H1 (cell line): ENCODE results near the gene HMCN1.

ENCODE experiments used
- CBX5 ChIP-seq: fragments of 300-800, 300-1000 bp; sonication (generic); IDR thresholded peaks from 2 replicates; pipeline ENCODE4 v1.7.1; 2016; ENCODE audit warnings: antibody characterized with exemption, low read length, low read depth
- CREB1 ChIP-seq: IDR thresholded peaks from 2 replicates; pipeline ENCODE4 v1.6.1; 2012; ENCODE audit warnings: inconsistent platforms
- EP300 ChIP-seq, 2 experiments: IDR thresholded peaks; 1 replicate in 1 of 2; 2 replicates in 1 of 2; pipeline ENCODE4 v1.6.1; 2011 to 2012; ENCODE audit warnings: low read depth in 2 of 2, low read length in 2 of 2, mild to moderate bottlenecking in 2 of 2, borderline replicate concordance in 1 of 2, inconsistent platforms in 1 of 2, moderate library complexity in 1 of 2
- EZH2 ChIP-seq: fragments of 200-600 bp; sonication (generic); IDR thresholded peaks from 2 replicates; pipeline ENCODE4 v1.7.1; 2012; ENCODE audit warnings: low read depth, mild to moderate bottlenecking, moderate library complexity, low read length, inconsistent platforms; ENCODE audit not compliant: severe bottlenecking
- HDAC6 ChIP-seq: IDR thresholded peaks from one replicate; pipeline ENCODE4 v1.7.1; 2012; ENCODE audit warnings: low read depth, mild to moderate bottlenecking, inconsistent platforms, low read length, moderate library complexity
- POLR2A ChIP-seq, 2 experiments: IDR thresholded peaks; 1 replicate in 1 of 2; 2 replicates in 1 of 2; pipeline ENCODE4 v1.6.1; 2011; ENCODE audit warnings: low read depth in 2 of 2, low read length in 2 of 2, mild to moderate bottlenecking in 2 of 2; ENCODE audit errors: control extremely low read depth in 1 of 2
- POLR2AphosphoS5 ChIP-seq: IDR thresholded peaks from 2 replicates; pipeline ENCODE4 v1.6.1; 2011; ENCODE audit warnings: low read depth, low read length
- POU5F1 ChIP-seq: IDR thresholded peaks from 2 replicates; pipeline ENCODE4 v1.6.1; 2011; ENCODE audit warnings: low read depth, mild to moderate bottlenecking, low read length, moderate library complexity
- SAP30 ChIP-seq: fragments of 300-600 bp; sonication (generic); IDR thresholded peaks from 2 replicates; pipeline ENCODE4 v1.7.1; 2012; ENCODE audit warnings: low read length, moderate library complexity, mild to moderate bottlenecking, inconsistent platforms; ENCODE audit not compliant: insufficient read depth, insufficient replicate concordance
- ZNF274 ChIP-seq: IDR thresholded peaks from 2 replicates; pipeline ENCODE4 v1.7.0; 2012; ENCODE audit warnings: low read length, borderline replicate concordance; ENCODE audit errors: extremely low read depth
- TF ChIP-seq, protein P1 (sequence below): IDR thresholded peaks from 2 replicates; pipeline ENCODE4 v1.6.1; 2011; ENCODE audit warnings: low read length, improper control_type of control experiment
- TF ChIP-seq, protein P2 (sequence below), 3 experiments: IDR thresholded peaks; 1 replicate in 2 of 3; 2 replicates in 1 of 3; pipeline versions ENCODE4 v1.5.1 to v1.6.1; 2011; ENCODE audit warnings: low read length in 3 of 3, mild to moderate bottlenecking in 3 of 3, inconsistent platforms in 2 of 3, low read depth in 1 of 3, moderate library complexity in 1 of 3; ENCODE audit not compliant: insufficient read depth in 1 of 3; ENCODE audit errors: control extremely low read depth in 1 of 3
- TF ChIP-seq, protein P3 (sequence below): IDR thresholded peaks from 2 replicates; pipeline ENCODE4 v1.6.1; 2012; ENCODE audit warnings: inconsistent platforms

DNA sequence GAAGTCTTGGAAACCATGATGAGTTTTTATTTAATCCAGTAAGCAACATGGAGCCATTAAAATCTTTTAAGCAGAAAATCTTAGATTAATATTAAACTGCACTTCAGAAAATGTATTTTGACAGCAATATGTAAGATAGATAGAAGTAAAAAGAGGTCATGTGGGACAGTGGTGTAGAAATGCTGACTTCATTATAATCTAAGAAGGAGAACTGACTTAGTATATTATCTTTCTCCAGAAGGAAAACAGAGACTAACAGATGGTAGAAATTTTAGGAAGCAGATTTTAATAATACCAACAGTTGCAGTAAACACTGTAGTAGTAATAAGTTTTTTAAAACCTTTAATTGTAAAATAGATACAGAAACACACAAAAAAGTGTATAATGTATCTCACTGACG, 367.9 kb downstream of the HMCN1 start:
- TF ChIP-seq, protein P1, sequence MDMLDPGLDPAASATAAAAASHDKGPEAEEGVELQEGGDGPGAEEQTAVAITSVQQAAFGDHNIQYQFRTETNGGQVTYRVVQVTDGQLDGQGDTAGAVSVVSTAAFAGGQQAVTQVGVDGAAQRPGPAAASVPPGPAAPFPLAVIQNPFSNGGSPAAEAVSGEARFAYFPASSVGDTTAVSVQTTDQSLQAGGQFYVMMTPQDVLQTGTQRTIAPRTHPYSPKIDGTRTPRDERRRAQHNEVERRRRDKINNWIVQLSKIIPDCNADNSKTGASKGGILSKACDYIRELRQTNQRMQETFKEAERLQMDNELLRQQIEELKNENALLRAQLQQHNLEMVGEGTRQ: no peak
- no peak for TF ChIP-seq EZH2
- no peak for TF ChIP-seq SAP30
- no peak for TF ChIP-seq CBX5
- no peak for TF ChIP-seq ZNF274
- TF ChIP-seq, protein P2, sequence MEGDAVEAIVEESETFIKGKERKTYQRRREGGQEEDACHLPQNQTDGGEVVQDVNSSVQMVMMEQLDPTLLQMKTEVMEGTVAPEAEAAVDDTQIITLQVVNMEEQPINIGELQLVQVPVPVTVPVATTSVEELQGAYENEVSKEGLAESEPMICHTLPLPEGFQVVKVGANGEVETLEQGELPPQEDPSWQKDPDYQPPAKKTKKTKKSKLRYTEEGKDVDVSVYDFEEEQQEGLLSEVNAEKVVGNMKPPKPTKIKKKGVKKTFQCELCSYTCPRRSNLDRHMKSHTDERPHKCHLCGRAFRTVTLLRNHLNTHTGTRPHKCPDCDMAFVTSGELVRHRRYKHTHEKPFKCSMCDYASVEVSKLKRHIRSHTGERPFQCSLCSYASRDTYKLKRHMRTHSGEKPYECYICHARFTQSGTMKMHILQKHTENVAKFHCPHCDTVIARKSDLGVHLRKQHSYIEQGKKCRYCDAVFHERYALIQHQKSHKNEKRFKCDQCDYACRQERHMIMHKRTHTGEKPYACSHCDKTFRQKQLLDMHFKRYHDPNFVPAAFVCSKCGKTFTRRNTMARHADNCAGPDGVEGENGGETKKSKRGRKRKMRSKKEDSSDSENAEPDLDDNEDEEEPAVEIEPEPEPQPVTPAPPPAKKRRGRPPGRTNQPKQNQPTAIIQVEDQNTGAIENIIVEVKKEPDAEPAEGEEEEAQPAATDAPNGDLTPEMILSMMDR (IDR thresholded peaks at IDR 0.05; ENCODE audit: control extremely low read depth in 1 of 3, insufficient read depth in 1 of 3, low read depth in 1 of 3, low read length in 3 of 3): no peak
- TF ChIP-seq EP300 (IDR thresholded peaks at IDR 0.05; ENCODE audit: borderline replicate concordance in 1 of 2, low read depth in 2 of 2, low read length in 2 of 2): no peak
- TF ChIP-seq CREB1: no peak
- no peak for TF ChIP-seq POLR2A (IDR thresholded peaks at IDR 0.05; ENCODE audit: control extremely low read depth in 1 of 2, low read depth in 2 of 2, low read length in 2 of 2)
- TF ChIP-seq HDAC6: no peak
- TF ChIP-seq, protein P3, sequence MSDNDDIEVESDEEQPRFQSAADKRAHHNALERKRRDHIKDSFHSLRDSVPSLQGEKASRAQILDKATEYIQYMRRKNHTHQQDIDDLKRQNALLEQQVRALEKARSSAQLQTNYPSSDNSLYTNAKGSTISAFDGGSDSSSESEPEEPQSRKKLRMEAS: no peak
- TF ChIP-seq POLR2AphosphoS5: no peak
- no peak for TF ChIP-seq POU5F1
